Endothelial cell (in vitro differentiated cells): ENCODE measurements around the gene MKI67. TPM values are rescaled to one million over a fixed set of nuclear protein-coding genes. Genes with fewer than 3 reads are reported as not detected.

Source experiments
- DNase-seq: peaks from one replicate; pipeline ENCODE4 v3.0.0; 2021; ENCODE audit warnings: low spot score
- H3K27ac Mint-ChIP-seq: one replicate; pipeline ENCODE4 v1.8.0; 2021; ENCODE audit warnings: mixed read lengths, inconsistent platforms; ENCODE audit not compliant: unreplicated experiment
- H3K27me3 Mint-ChIP-seq: one replicate; pipeline ENCODE4 v1.8.0; 2021; ENCODE audit warnings: mild to moderate bottlenecking, moderate library complexity, mixed read lengths, inconsistent platforms; ENCODE audit not compliant: unreplicated experiment
- H3K36me3 Mint-ChIP-seq: one replicate; pipeline ENCODE4 v1.8.0; 2021; ENCODE audit warnings: mild to moderate bottlenecking, low read depth, mixed read lengths, inconsistent platforms; ENCODE audit not compliant: unreplicated experiment
- H3K4me1 Mint-ChIP-seq: one replicate; pipeline ENCODE4 v1.8.0; 2021; ENCODE audit warnings: mild to moderate bottlenecking, mixed read lengths, inconsistent platforms; ENCODE audit not compliant: unreplicated experiment
- H3K4me3 Mint-ChIP-seq: one replicate; pipeline ENCODE4 v1.8.0; 2021; ENCODE audit warnings: mild to moderate bottlenecking, mixed read lengths, inconsistent platforms; ENCODE audit not compliant: unreplicated experiment
- H3K9me3 Mint-ChIP-seq: one replicate; pipeline ENCODE4 v1.8.0; 2021; ENCODE audit warnings: mixed read lengths, inconsistent platforms; ENCODE audit not compliant: unreplicated experiment
- total RNA-seq: library from RNA; stranded (reverse); fragmentation: NEBNext Ultra II Directional; extraction: Animal tissue kit (Norgen Biotek cat#: 25700); gene quantifications from one replicate; pipeline ENCODE4 v1.2.1, GENCODE V29; 2021; ENCODE audit not compliant: unreplicated experiment
- TF ChIP-seq, protein P1 (sequence below): fragments of 200-600 bp; sonication (generic); IDR thresholded peaks from one replicate; pipeline ENCODE4 v1.5.0; 2021; ENCODE audit warnings: antibody characterized with exemption; ENCODE audit not compliant: unreplicated experiment

The MKI67 gene
- total RNA-seq, 1 donor from 2014 or later, result 19.7 TPM

DNA sequence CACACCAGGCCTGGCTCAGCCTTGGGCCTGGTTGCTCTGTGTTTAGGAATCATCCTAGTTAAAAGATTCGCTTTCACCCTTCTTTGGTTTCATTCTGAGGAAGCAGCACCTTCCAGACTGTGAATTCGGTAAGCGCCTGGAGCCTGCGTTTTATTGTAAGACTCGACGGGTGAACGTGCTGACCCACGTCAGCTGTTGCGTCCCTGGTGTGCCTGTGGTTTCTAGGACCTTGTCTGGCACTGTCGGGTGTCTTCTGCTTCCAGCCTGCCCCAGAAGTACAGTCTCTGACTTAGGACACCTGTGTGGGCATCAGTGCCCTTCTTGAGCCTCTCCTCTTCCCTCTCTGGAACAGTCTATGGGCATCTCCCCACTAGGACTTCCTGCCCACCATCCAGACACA lies 26.3 kb downstream of the MKI67 start:
- TF ChIP-seq, protein P1, sequence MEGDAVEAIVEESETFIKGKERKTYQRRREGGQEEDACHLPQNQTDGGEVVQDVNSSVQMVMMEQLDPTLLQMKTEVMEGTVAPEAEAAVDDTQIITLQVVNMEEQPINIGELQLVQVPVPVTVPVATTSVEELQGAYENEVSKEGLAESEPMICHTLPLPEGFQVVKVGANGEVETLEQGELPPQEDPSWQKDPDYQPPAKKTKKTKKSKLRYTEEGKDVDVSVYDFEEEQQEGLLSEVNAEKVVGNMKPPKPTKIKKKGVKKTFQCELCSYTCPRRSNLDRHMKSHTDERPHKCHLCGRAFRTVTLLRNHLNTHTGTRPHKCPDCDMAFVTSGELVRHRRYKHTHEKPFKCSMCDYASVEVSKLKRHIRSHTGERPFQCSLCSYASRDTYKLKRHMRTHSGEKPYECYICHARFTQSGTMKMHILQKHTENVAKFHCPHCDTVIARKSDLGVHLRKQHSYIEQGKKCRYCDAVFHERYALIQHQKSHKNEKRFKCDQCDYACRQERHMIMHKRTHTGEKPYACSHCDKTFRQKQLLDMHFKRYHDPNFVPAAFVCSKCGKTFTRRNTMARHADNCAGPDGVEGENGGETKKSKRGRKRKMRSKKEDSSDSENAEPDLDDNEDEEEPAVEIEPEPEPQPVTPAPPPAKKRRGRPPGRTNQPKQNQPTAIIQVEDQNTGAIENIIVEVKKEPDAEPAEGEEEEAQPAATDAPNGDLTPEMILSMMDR, result no peak
- Mint-ChIP-seq H3K27ac (no peak overlapping the region), H3K4me3 (no peak overlapping the region), H3K9me3 (no peaks in the 10 kb centered on the region), H3K4me1 (peaks cover 23% of the 10 kb centered on the region), H3K27me3 (peaks cover 3% of the 10 kb centered on the region), H3K36me3 (peaks cover 16% of the 10 kb centered on the region)
- DNase-seq, result no peak

DNA sequence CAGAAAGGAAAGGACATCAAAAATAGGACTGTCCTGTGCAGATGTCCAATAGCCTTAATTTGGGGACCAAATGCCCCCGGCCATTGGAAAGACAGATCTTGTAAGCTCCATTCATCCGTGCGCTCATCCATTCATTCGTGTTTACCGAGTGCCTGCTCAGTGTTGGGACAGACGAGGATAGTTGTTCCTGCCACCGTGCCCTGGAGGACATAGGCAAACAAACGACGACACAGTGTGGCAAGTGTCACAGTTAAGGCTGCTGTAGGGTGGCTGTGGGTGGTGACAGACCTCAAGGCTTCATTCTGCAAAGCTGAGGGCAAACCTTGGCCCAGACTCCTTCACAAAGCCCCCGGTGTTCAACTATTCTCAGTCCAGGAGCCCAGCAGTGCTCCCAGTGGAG lies 27.6 kb downstream of the MKI67 start:
- TF ChIP-seq, protein P1, result no peak
- Mint-ChIP-seq H3K4me3 (no peak overlapping the region), H3K9me3 (no peaks in the 10 kb centered on the region), H3K4me1 (peaks cover 23% of the 10 kb centered on the region), H3K27ac (no peak overlapping the region), H3K27me3 (peaks cover 3% of the 10 kb centered on the region), H3K36me3 (peaks cover 4% of the 10 kb centered on the region)
- no peak for DNase-seq

DNA sequence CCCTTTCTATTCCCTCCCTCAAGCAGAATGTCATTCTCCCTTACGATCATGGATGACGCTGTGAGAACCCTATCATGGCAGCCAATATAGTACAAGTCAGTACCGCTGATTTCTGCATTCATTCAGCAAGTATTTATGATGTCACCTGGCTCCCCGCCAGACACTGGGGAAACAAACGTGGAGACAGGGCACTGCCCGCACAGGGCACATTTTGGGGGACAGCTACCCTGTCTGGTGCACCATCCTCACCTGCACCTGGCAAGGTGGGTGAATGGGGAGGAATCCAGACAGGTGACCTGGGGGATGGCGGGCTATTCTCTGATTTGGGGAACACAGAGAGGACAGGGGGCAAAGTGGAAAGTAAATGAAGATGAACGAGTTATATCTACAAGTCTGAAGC lies 28.4 kb downstream of the MKI67 start:
- Mint-ChIP-seq H3K36me3 (no peaks in the 10 kb centered on the region), H3K27me3 (peaks cover 3% of the 10 kb centered on the region), H3K4me1 (peaks cover 18% of the 10 kb centered on the region), H3K9me3 (no peaks in the 10 kb centered on the region), H3K4me3 (no peak overlapping the region), H3K27ac (no peak overlapping the region)
- no peak for DNase-seq
- TF ChIP-seq, protein P1, result no peak

DNA sequence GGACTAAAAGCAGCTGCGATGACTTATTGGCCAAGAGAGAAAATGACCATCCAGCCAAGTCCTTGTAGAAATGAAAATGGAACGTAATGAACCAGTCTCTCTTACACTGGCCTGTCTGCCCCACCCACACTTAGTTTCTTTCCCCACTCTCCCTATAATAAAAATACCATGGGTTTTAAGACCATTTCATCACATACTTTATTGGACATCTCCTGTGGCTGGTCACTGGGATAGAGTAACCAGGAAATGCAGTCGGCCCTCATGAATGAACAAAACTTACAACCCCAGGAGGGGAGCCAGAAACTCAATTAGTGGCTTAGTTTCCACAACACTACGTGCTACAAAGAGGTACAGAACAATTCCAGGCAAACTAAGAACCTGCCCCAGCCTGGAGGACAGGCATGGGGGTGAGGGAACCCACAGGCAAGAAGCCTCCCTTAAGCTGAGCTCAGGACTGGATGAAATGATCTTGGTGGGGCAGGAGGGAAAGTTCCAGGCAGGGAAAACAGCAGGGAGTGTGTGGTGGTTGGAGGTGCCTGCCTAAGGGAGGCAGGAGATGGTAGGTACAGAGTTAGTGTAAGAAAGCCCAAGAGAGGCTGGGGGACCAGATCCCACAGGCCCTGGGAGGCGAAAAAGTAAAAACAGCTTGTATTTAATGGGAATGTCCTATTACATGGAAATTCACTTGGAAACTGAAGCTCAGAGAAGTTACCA lies 29.6 kb downstream of the MKI67 start:
- peak overlapping the region; percentile 13 for H3K4me3 Mint-ChIP-seq

More for the DNA sequence above, 29.6 kb downstream of the MKI67 start:
- TF ChIP-seq, protein P1, result no peak
- Mint-ChIP-seq H3K27me3 (peaks cover 3% of the 10 kb centered on the region), H3K4me1 (peaks cover 10% of the 10 kb centered on the region), H3K27ac (peak overlapping the region; percentile 4), H3K36me3 (no peaks in the 10 kb centered on the region), H3K9me3 (no peaks in the 10 kb centered on the region)
- no peak for DNase-seq
